PC-3 (cell line): ENCODE data around the gene SLC16A9. TPM values are rescaled to one million over a fixed set of nuclear protein-coding genes. Genes with fewer than 3 reads are reported as not detected.
A peak's percentile ranks its signal among the peaks of the same experiment; 100 is the strongest.

Experiments
- ATAC-seq: fragments of 200-7000 bp; cut with Tn5 transposase; 2 replicates; pipeline ENCODE4 v1.9.1; 2020; ENCODE audit warnings: mild to moderate bottlenecking, moderate library complexity
- BruUV-seq: library from RNA; stranded (reverse); fragments of 400-500 nt; replicated peaks from 2 replicates; lab custom pipeline; 2021; lab: Mats Ljungman, UMichigan
- CTCF ChIA-PET: fragments of 300-600 bp; sonication (Branson Sonifier 250); formaldehyde crosslinking; loops from one replicate; lab custom pipeline; 2022; ENCODE audit warnings: antibody characterized with exemption; lab: Charles Lee
- POLR2A ChIA-PET: fragments of 300-600 bp; sonication (Branson Sonifier 250); formaldehyde crosslinking; loops from one replicate; lab custom pipeline; 2022; ENCODE audit warnings: antibody characterized with exemption; ENCODE audit not compliant: unreplicated experiment; lab: Charles Lee
- DNase-seq: peaks from one replicate; pipeline ENCODE4 v3.0.0-alpha.2; 2015
- H2AFZ ChIP-seq: fragments of 300-600 bp; sonication (generic); 2 replicates; pipeline ENCODE4 v1.6.0; 2016; ENCODE audit warnings: antibody characterized with exemption, low read length
- H3F3A ChIP-seq: fragments of 300-600 bp; sonication (generic); one replicate; pipeline ENCODE4 v1.6.0; 2017; ENCODE audit warnings: antibody characterized with exemption, low read length, control low read depth, mild to moderate bottlenecking; ENCODE audit not compliant: unreplicated experiment
- H3K27ac ChIP-seq: fragments of 300-600 bp; sonication (generic); 2 replicates; pipeline ENCODE4 v1.5.1; 2016; ENCODE audit warnings: mild to moderate bottlenecking, low read length
- H3K27me3 ChIP-seq: fragments of 300-600 bp; sonication (generic); 2 replicates; pipeline ENCODE4 v1.6.1; 2016; ENCODE audit warnings: low read length, mixed read lengths
- H3K36me3 ChIP-seq: fragments of 300-600 bp; sonication (generic); 2 replicates; pipeline ENCODE4 v1.6.1; 2016; ENCODE audit warnings: low read depth, mixed run types, low read length, mixed read lengths
- H3K4me1 ChIP-seq: fragments of 300-600 bp; sonication (generic); 2 replicates; pipeline ENCODE4 v1.5.1; 2016; ENCODE audit warnings: low read length; ENCODE audit not compliant: insufficient read depth
- H3K4me2 ChIP-seq: fragments of 300-600 bp; sonication (generic); 2 replicates; pipeline ENCODE4 v1.6.0; 2016; ENCODE audit warnings: low read length
- H3K4me3 ChIP-seq: fragments of 300-600 bp; sonication (generic); 2 replicates; pipeline ENCODE4 v1.5.1; 2016; ENCODE audit warnings: mild to moderate bottlenecking, low read length, mixed read lengths
- H3K79me2 ChIP-seq: fragments of 300-600 bp; sonication (generic); 2 replicates; pipeline ENCODE4 v1.6.1; 2017; ENCODE audit warnings: low read length, mixed read lengths
- H3K9ac ChIP-seq: fragments of 300-600 bp; sonication (generic); 2 replicates; pipeline ENCODE4 v1.6.0; 2016; ENCODE audit warnings: mild to moderate bottlenecking, low read length
- H3K9me2 ChIP-seq: fragments of 300-600 bp; sonication (generic); replicated peaks from 2 replicates; pipeline ENCODE4 v1.6.1; 2016; ENCODE audit warnings: mixed run types, low read length, mixed read lengths
- H3K9me3 ChIP-seq: fragments of 300-600 bp; sonication (generic); 2 replicates; pipeline ENCODE4 v1.6.1; 2016; ENCODE audit warnings: low read length, mixed read lengths
- H4K20me1 ChIP-seq: fragments of 300-600 bp; sonication (generic); 2 replicates; pipeline ENCODE4 v1.6.1; 2016; ENCODE audit warnings: low read length, mixed read lengths
- EZH2 ChIP-seq: fragments of 300-600 bp; sonication (generic); IDR thresholded peaks from one replicate; pipeline ENCODE4 v1.6.1; 2017; ENCODE audit warnings: antibody characterized with exemption, mild to moderate bottlenecking, low read length; ENCODE audit not compliant: unreplicated experiment
- EZH2phosphoT487 ChIP-seq: fragments of 300-600 bp; sonication (generic); IDR thresholded peaks from 2 replicates; pipeline ENCODE4 v1.6.1; 2018; ENCODE audit warnings: mild to moderate bottlenecking, antibody characterized with exemption, low read length, borderline replicate concordance
- intact Hi-C: fragments of 100-400 bp; cut with micrococcal nuclease; formaldehyde crosslinking; loops from 2 replicates; pipeline ENCODE4 v1.9.0; 2023
- total RNA-seq: library from RNA; depleted of rRNA; stranded (reverse); fragments of >200 nt; gene quantifications from 2 replicates; pipeline ENCODE4 v1.2.3, GENCODE V29; 2014
- TF ChIP-seq, protein P1 (sequence below): fragments of 300-600 bp; sonication (generic); conservative IDR thresholded peaks from 2 replicates; pipeline ENCODE4 v1.5.1; 2017; ENCODE audit warnings: antibody characterized with exemption, low read depth, mild to moderate bottlenecking, low read length

Gene SLC16A9
- total RNA-seq, 1 experiment from 2014 or later: 17.4 TPM

DNA sequence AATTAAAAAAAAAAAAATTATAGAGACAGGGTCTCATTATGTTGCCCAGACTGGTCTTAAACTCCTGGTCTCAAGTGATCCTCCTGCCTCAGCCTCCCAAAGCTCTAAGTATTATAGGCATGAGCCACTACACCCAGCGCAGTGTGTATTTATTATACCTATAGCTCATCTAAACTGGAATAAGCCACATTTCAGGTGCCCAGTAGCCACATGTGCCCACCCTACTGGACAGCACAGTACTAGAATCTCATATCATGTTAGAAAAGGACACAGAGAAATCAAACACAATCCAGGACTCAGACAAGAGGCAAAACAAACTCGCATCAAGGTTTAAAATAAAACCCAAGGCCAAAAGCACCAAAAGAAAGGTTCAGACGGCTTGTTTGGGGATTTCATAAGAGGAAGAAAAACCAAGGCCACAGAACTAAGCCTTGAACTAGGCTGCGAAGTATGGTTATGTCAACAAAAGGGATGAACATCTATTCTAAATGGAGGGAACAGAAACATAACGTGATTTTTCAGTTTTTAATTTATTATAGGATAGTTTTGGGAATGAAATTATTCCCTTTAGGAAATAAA lies 32.3 kb downstream of the SLC16A9 start:
- Histone ChIP-seq H3K27ac (no peak overlapping the region), H2AFZ (no peak overlapping the region), H3F3A (no peaks in the 10 kb centered on the region), H3K9me3 (no peaks in the 10 kb centered on the region), H3K4me2 (no peak overlapping the region), H3K4me3 (no peak overlapping the region), H3K79me2 (no peaks in the 10 kb centered on the region), H3K9ac (no peak overlapping the region), H4K20me1 (no peaks in the 10 kb centered on the region), H3K4me1 (peaks cover 43% of the 10 kb centered on the region), H3K36me3 (0 out of 2 replicates have a peak, but pooled peaks cover 11% of the 10 kb centered on the region), H3K27me3 (no peaks in the 10 kb centered on the region), H3K9me2 (no peaks in the 10 kb centered on the region)
- no peak for TF ChIP-seq EZH2
- no peak for TF ChIP-seq EZH2phosphoT487
- TF ChIP-seq, protein P1, sequence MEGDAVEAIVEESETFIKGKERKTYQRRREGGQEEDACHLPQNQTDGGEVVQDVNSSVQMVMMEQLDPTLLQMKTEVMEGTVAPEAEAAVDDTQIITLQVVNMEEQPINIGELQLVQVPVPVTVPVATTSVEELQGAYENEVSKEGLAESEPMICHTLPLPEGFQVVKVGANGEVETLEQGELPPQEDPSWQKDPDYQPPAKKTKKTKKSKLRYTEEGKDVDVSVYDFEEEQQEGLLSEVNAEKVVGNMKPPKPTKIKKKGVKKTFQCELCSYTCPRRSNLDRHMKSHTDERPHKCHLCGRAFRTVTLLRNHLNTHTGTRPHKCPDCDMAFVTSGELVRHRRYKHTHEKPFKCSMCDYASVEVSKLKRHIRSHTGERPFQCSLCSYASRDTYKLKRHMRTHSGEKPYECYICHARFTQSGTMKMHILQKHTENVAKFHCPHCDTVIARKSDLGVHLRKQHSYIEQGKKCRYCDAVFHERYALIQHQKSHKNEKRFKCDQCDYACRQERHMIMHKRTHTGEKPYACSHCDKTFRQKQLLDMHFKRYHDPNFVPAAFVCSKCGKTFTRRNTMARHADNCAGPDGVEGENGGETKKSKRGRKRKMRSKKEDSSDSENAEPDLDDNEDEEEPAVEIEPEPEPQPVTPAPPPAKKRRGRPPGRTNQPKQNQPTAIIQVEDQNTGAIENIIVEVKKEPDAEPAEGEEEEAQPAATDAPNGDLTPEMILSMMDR: no peak
- intact Hi-C loops: no loop called here
- ATAC-seq: no peak
- DNase-seq: no peak
- POLR2A ChIA-PET: no interaction called here
- CTCF ChIA-PET: no interaction called here
- BruUV-seq: no TSS peak

DNA sequence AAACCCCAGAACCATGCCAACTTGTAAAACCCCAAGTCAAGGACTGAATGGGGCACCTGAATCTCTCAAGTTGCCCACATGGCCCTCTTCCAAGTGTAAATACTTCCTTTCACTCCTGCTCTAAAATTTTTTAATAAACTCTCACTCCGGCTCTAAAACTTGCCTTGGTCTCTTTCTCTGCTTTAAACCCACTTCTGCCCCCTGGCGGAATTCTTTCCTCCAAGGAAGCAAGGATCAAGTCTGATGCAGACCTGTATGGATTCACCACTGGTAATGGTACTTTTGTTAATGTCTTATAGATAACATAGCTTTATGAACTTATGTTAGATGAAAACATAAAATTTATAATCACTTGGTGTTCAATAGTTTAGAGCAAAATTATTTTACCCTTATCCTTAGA lies 33.8 kb downstream of the SLC16A9 start:
- DNase-seq (peak; percentile 30), ATAC-seq (no peak)
- H3K36me3 ChIP-seq: 0 out of 2 replicates have a peak, but pooled peaks cover 11% of the 10 kb centered on the region
- no peaks in the 10 kb centered on the region for H3K9me3 ChIP-seq
- no peak overlapping the region for H2AFZ ChIP-seq
- no peak overlapping the region for H3K27ac ChIP-seq
- intact Hi-C loops: loop anchor here (2.0 kb wide), 1 partner anchor 21 kb away; no protein-coding TSS in a partner anchor
- H3K9me2 ChIP-seq: no peaks in the 10 kb centered on the region
- no peaks in the 10 kb centered on the region for H3K27me3 ChIP-seq
- H3K4me1 ChIP-seq: peaks cover 37% of the 10 kb centered on the region
- no peak overlapping the region for H3K4me2 ChIP-seq
- H3K9ac ChIP-seq: no peak overlapping the region
- H3K4me3 ChIP-seq: no peak overlapping the region
- POLR2A ChIA-PET: no interaction called here
- CTCF ChIA-PET: no interaction called here
- no peaks in the 10 kb centered on the region for H3K79me2 ChIP-seq
- no peaks in the 10 kb centered on the region for H3F3A ChIP-seq
- no TSS peak for BruUV-seq
- H4K20me1 ChIP-seq: no peaks in the 10 kb centered on the region
- TF ChIP-seq, protein P1: peak; percentile 41; the same call in 1 of the 2 replicates
- no peak for TF ChIP-seq EZH2phosphoT487

DNA sequence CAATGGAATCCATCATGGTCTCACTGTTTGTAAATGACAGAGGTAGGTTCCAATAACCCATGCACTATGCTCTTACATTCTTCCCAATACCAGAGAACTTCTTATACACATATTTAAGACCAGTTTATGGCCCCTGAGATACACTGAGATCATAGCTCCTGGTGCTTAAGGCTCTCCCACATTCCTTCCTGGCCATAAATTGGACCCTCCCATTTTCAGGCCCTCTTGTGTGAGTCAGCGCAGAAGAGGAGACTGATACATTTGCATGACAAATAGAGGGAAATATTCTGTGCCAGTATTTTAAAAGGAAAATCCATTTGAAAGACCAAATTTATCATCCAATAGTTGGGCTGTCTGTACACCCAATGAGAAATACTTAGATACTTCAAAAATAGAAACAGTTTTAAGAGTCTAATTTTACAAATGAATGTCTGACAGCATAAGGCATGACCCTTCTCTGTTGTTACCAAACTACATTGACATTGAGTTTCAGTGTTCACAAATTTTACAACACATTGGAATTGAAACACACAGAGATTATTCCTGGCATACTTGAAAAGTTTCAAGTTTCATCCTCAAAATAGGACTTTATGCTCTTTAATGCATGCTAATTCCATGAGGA lies 35.3 kb downstream of the SLC16A9 start:
- BruUV-seq: no TSS peak
- TF ChIP-seq EZH2: no peak
- TF ChIP-seq, protein P1: no peak
- peak; percentile 91 for ATAC-seq

More for the DNA sequence above, 35.3 kb downstream of the SLC16A9 start:
- 0 out of 2 replicates have a peak, but pooled peaks cover 11% of the 10 kb centered on the region for H3K36me3 ChIP-seq
- H3K9me2 ChIP-seq: no peaks in the 10 kb centered on the region
- no peaks in the 10 kb centered on the region for H3K9me3 ChIP-seq
- peak overlapping the region; percentile 2; the same call in 1 of the 2 replicates for H3K9ac ChIP-seq
- no peak overlapping the region for H2AFZ ChIP-seq
- H3F3A ChIP-seq: no peaks in the 10 kb centered on the region
- ChIA-PET CTCF (interaction anchor here (0.6 kb wide), 1 partner anchor 28 kb away, joined by 3 read pairs; no protein-coding TSS in a partner anchor), POLR2A (no interaction called here)
- H3K79me2 ChIP-seq: no peaks in the 10 kb centered on the region
- intact Hi-C loops: loop anchor here (2.0 kb wide), 1 partner anchor 20 kb away; no protein-coding TSS in a partner anchor
- no peaks in the 10 kb centered on the region for H3K27me3 ChIP-seq
- H3K4me2 ChIP-seq: peak overlapping the region; percentile 30
- peaks cover 27% of the 10 kb centered on the region for H3K4me1 ChIP-seq
- H3K27ac ChIP-seq: peak overlapping the region; percentile 40
- H4K20me1 ChIP-seq: no peaks in the 10 kb centered on the region
- H3K4me3 ChIP-seq: no peak overlapping the region
- peak; percentile 96 for DNase-seq
